HG03097 (cell line): Measurements from ENCODE around the gene NCAPH2.
A peak's percentile ranks its signal among the peaks of the same experiment; 100 is the strongest.

Experiments used
- ATAC-seq: cut with Tn5 transposase; IDR thresholded peaks from one replicate; pipeline ENCODE4 v1.9.1; 2021; ENCODE audit not compliant: unreplicated experiment, low FRiP score

Gene NCAPH2

DNA sequence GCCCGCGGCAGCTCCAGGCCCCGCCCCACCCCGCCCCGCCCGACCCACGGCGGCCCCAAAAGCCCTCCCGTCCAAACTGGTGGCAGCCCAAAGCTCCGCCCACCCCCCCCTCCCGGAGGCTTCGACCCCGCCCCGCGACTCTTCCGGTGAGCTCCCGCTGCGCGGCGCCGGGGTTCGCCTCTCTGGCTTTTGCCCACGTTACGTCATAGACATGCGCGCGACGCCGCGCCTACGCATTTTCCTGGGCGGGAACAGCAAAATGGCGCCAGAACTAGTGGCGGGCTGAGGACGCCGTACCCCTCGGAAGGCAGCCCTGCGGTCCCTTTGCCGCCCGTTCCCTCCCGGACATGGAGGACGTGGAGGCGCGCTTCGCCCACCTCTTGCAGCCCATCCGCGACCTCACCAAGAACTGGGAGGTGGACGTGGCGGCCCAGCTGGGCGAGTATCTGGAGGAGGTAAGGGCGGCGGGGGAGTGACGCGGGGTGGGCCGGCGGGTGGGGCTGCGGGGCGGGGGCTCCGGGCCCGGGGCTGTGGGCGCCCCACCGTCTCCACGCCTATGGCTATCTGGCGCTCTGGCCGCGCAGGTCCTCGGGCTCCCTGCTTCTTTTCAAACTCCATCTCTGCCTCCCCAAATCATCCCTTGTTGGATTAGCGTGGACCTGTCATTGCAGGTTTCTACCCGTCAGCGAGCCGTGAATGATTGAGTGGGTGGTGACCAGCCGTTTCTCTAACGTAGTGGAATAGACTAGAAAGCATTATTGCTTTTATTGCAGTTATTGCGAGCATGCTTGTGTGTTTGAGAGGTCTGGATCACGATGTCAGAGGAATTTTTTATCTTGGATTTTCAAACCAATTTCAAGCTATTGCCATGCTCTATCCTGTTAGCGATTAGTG, at the start of gene NCAPH2:
TSS of gene NCAPH2 (plus strand) at position 234 of the 894 bp plus-strand sequence. CDS start at position 348, 114 bp downstream.
- ATAC-seq = peak; percentile 77

DNA sequence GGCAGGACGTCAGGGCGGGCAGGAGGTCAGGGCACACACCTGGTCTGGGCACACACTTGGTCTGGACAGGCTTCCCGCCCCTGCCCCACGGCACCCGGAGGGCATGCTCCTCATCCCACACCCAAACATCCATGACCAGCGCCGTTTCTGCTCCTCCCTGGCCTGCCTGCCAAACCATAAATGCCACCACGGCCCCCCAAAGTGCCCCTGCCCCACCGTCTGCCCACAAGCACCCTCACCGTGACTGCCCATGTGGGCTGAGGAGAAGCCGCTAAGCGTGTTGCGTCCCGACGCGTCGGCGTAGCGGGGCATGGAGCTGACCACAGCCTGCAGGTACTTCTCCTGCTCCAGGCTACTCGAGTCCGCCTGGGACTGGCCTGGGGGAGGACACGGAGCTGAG, 49.0 kb upstream of the NCAPH2 start:
- no peak for ATAC-seq

DNA sequence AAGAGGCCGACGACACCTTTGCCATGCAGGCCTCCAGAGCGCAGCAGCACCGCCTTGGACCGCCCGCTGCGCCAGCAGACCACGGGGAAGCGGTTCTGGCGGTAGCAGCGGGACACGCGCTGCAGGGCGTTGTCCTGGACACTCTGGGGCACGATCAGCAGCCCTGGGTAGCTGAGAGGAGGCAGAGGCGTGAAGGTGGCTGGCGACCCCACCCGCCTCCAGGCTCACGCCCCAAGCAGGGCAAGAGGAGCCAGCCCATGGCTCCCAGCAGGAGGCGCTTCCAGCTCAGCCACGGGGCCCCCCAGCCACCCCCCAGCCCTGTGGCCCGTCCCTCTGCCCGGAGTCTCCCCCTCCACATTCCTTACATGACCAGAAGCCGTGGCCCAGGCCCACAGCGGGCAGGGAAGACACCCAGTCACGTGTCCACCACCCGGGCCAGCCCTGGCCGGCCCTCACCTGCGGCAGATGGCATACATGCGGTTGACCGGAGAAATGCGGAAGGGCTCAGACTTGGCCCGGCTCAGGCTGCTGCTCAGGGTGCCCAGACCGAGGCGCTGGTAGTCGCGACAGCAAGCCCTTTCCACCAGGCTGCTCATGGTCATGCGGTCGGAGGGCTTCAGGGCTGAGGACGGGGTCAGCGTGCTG, 48.4 kb upstream of the NCAPH2 start:
- no peak for ATAC-seq

DNA sequence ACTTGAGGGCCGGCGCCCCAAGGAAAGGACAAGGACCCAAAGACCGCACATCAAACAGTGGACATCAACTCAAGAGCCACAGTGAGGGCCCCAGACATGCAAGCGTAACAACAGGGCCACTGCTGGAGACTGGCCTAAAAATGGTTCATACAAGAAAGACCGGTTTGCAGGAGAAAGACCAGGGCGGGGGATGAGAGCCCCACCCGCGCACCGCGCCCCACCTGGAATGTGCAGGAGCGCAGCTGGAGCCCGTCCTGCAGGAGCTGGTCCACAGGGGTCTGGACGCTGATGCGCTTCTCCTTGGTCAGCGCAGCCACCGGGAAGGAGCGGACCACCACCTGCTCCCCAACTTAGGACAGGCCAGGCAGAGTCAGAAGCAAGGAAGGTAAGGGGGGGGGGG, 47.1 kb upstream of the NCAPH2 start:
- no peak for ATAC-seq

DNA sequence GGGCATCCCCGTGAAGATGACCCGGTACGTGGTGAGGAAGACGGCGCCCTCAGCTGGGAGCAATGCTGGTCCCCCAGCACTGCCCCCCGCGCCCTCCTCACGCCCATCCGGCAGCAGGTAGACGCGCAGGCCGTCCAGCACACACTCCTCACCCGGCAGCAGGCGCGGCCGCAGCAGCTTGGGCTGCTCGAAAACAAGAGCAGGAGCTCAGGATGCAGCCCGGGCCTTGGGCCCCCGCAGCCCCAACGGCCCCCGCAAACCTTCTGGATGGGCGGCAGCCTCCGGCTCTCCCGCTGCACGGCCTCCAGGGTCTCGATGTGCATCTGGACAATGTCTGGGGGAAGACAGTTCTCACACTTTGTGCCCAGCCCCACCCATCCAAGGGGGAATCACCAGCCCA, 46.5 kb upstream of the NCAPH2 start:
- no peak for ATAC-seq

DNA sequence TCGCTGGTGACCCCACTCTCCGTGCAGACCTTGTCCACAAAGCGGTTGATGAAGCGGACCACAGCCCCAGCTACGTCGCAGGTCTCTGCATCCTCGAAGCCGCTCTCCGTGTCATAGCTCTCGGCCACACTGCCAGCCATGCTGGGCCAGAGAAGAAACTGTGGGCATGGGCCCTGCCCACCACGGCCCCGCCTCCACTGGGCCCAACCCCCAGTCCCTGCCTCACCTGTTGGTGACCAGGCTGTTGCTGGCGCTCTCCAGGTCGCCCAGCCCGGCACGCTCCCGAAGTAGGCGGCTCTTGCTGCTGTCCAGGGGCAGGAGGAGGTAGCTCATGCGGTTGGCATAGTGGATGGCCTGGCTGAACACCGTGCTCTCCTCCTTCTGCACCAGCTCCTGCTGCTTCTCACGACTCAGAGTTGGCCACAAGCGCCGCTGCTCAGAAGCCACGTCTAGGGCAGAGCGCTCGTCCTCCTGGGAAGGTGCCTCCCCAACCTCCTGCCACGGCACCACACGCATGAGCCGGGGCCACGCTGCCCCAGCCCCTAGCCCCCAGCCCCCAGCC, 46.0 kb upstream of the NCAPH2 start:
- ATAC-seq = no peak

DNA sequence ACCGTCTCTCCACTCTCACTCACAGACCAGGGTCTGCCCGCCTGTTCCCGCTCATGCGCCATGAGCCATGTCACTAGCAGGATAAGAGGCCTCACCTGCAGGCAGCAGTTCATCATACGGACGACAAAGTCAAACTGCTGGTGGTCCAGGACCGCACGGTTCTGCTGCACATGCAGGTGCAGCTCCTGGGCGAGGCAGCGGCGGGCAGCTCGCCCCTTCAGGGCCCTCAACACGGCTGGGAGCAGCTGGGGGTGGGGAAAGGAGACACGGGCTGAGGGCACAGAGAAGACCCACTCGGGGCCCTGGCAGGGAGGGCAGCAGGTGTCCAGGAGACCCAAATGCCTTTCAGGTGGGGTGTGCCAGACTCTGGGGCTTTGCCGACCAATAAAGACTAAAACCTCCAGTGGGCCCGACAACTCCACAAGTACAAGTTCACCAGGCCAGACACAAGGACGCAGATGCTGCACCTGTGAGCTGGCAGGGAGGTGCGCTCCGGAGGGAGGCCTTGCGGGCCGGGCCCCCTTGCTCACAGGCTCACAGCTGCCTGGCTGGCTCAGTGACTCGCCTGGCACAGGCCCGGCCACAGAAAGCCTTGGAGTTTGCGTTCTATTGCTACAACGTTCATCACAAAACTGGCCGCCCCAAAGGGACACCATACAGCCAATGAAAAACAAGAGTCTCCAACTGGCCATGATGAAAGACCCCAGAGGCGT, 44.7 kb upstream of the NCAPH2 start:
- no peak for ATAC-seq

DNA sequence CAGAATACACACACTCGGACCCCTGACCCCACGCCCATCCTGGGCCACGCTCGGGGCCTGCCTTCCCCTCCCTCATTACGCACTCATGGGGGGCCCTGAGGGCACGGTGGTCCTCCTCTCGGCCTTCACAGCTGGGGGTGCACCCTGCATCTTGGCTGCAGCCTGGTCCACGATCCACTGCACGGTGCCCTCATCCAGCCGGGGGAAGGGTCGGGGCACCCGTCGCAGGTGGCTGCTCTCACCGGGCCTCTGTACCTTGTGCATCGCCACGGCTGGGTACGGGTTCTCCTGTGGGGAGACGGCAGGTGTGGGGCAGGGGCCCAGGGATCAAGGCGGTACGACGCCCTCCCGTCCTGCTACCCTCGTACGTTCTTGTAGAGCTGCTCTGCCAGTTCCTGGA, 43.6 kb upstream of the NCAPH2 start:
- no peak for ATAC-seq

DNA sequence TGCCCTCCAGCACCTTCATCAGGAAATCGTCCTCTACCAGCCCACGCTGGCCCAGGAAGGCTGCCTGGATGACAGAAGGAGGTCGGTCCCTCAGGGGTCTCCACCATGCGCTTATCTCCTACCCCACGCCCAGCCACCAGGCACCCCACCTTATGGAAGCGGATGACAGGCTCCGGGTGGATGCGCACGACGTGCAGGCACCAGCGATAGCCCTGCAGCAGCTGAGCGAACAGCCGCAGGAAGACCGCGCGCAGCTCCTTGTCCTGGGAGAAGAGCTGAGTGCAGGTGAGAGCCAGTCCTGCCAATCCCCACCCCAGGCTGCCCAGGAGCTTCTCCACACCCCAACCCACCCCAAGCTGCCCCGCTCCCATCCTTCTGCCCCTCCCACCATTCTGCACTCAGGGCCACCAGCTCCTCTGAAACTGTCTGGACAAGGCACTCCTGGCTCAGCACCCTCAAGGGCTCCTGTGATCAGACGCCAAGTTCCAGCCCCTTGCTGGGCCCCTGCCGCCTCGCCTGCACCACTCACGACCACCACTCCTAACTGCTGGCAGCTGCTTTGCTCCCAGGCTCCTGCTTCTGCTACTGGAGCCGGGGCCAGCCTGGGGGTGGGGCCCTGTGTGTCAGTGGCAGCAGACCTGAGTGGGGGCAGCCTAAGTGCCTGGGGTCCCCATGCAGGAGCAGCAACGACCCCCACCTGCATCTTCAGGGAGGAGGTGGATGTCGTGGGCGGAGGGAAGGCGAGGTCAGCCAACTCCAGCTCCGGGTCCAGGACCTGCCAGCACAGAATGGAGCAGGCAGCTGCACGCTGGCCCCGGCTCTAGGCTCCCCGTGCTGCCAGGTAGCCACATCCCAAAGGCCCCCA, 42.7 kb upstream of the NCAPH2 start:
- ATAC-seq = no peak

DNA sequence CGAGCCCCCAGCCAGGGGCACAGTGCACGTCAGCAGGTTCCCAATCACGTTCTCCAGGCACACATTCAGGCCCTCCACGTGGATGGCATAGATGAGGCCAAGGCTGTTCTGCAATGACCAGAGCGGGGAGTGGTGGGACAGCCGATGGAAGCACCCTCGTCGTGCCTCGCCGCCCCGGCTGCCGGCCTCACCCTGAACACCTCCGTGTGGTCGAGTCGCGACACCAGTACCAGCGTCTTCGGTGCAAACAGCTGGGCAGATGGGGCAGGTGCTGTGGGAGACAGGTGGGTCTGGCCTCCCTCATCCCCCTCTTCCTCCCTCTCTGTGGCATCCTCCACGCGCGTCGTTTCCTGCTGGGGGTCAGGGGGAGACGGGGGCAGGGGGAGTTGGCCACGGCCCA, 40.7 kb upstream of the NCAPH2 start:
- ATAC-seq = no peak

DNA sequence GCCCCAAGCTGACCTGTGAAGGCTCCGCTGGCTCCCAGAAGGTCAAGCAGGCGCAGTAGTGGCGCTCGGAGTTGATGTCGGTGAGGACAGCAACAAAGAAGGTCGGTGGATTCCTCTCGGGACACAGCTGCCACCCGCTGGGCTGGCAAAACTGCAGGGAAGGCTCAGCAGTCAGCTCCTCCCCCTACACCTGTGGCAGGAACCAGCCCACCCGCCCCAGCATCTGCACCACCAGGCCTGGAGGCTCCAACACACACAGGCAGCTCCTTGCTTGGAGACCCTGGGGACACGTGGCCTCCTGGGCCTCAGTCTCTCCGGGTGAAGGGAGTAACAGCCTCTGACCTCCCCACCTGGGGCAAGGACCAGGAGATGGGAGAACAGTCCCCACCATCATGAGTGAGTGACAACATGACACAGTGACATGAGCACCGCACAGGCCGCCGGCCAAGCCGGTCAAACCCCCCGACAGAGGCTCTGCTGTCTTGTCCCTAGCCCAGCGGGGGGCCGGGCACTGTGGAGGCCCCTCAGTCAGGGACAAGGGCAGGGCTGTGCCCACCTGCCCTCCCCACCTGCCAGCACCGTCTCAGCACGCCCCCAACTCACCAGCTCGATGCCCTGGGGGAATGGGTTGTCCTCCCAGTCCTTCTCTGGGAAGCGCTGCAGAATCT, 40.1 kb upstream of the NCAPH2 start:
- ATAC-seq = no peak

DNA sequence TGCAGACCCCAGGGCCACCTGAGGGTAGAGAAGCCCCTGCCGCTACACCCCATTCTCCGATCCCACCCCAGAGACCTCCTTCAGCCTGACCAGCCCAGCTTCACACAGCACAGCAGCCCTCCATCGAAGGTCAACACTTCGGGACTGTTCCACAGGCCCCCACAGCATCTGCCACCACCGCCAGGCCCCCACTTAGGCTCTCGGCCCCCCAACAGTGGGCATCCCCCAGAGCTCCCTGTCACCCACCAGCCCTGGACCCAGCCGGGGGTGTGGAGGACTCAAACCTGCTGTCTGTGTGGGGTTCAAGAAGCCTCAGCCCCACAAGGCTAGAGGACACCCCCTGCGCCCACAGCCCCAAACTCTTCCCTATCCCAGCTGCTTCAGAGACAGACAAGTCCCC, 39.4 kb upstream of the NCAPH2 start:
- no peak for ATAC-seq

DNA sequence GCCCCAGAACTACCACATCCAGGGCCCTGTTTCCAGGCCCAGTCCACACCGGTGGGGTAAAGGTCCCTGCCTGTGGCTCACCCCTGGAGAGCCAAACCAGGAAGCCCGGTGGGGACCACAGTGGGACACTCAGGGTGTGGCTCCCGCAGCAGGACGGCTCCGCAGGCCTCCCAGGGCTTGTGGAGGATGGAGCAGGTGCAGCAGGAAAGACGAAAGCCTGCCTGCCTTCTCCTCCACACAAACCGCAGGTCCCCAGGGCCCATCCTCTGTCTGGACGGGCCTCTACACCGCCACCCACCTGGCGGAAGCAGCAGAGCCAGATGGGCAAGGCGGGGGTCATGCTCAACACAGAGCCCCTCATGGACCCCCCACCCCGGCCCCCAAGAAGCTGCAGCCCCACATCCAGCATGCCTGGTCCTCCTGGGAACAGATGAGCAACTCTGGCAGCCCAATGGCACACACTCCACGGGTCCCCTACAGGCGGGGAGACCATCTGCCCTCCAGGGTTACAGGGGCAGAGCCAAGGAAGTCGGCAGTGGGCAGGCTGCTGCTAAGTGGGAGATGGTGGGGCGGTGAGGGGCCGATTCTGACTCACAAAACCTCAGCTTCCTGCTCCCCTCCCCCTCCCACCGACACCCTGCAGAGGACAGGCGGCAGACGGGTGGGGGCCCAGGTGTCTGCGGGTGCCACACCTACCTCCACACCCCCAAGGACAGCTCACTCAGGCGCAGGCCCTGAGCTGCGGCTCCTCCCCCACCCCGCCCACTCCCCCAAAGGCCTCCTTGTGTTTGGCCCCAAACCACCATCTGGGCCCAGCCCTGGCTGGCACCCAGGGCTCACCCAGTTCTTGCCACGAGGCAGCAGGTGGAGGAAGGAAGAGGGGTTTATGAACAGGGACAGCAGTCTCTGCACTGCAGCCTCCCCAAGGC, 38.4 kb upstream of the NCAPH2 start:
- ATAC-seq = peak; percentile 45

DNA sequence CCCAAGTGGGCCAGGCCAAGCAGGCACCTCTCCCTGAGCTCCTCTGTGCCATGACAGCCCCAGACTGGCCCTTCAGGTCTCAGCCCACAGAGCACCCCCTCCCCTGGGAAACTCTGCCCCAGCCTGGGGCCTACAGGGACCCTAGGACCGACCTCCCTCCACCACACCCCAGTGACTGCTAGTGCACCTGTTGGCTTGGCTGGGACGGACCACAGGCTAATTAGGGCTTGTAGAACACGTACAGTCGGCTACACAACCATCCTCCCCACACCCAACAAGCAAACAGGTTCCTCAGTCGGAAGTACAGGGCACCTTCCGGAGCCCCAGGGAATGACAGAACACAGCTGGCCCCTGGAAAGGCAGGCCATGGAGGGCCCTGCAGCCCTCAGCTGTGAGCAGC, 37.5 kb upstream of the NCAPH2 start:
- no peak for ATAC-seq

DNA sequence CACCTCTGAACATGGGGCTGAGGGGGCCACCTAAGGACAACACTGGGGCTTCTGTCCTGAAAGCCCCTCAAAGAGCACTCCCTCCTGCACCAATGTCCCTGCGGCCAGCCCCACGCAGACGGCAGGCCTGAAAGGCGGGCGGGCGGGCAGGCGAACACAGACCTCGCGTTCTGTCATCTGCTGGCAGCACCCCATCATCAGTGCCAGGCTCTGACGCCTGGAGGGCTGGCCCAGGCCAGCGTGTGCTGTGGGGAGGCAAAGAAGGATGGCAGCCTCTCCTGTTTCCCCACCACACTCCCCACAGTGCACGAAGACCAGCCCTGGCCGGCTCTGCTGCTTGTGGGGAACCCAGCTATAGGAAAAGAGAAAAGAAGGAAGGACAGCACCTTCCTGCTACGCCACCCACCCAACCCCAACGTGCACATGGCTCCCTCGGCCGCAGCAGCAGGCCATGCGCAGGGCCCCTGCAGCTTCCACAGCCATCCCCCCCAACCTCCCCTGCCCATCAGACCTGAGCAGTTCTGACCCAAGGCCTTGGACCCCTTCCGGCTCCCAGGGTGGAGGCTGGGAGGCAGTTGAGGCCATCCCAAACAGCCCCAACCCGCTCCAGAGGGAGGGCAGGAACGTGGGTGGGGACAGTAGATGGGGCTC, 36.7 kb upstream of the NCAPH2 start:
- ATAC-seq = no peak

DNA sequence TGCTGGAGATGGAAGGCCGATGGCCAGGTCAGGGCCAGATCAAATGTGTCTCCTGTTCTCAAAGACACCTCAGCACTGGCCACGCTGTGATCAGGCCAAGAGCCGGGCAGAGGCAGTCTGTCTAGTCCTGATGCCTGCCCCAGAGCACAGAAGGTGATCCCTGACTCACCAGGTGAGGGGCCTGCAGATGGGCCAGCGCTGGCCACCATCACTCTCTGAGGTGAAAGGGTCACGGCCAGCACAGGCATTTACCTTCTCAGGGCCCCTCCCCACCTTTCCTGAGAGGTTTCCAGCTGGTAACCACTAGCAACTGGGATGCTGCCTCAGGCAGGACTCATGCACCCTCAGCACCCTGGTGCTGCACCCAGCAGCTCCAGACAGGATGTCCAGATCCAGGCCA, 36.1 kb upstream of the NCAPH2 start:
- ATAC-seq = no peak

DNA sequence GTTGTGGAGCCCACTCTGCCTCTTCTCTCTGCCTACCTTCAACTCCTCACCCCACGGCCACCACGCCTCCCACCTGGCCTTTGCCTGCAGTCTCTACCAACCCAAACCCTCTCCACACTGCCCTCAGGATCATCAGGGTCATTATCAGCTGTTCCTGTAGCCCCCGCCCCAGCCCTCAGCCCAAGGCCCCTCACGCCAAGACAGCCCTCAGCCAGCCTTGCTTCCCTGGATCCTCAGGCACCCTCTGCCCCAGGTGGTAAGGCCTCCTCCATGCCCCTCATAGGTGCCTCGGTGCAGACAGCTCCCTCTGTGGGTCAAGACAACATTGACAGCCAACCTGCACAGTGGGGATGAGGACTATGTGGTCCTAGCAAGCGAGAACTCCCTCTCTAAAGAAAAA, 34.9 kb upstream of the NCAPH2 start:
- ATAC-seq = no peak
